GM18526 (cell line): ENCODE measurements around the gene ANKIB1.

ENCODE experiments used
- POLR2A ChIP-seq: IDR thresholded peaks from 3 replicates; pipeline ENCODE4 v1.6.1; 2011; ENCODE audit not compliant: insufficient read length; ENCODE audit errors: extremely low read depth

The ANKIB1 gene

GRCh38 chr7:92245487-92246359, at the start of gene ANKIB1, which contains the start of gene KRIT1:
Gene ANKIB1, plus strand, starts transcription at chr7:92245974. Its CDS starts 49,005 bp downstream, at chr7:92294979.
Gene KRIT1, minus strand, starts transcription at chr7:92245914. Its CDS starts 3,779 bp downstream, at chr7:92242135.
- TF ChIP-seq POLR2A, result peak; percentile 79

GRCh38 chr7:92200791-92201190, 45.0 kb upstream of the ANKIB1 start:
- TF ChIP-seq POLR2A, result no peak

GRCh38 chr7:92205987-92206386, 39.8 kb upstream of the ANKIB1 start:
- no peak for TF ChIP-seq POLR2A

- TF ChIP-seq POLR2A, result no peak
Observed at GRCh38 chr7:92206672-92207071, 39.1 kb upstream of the ANKIB1 start.

GRCh38 chr7:92221766-92222165, 24.0 kb upstream of the ANKIB1 start:
- no peak for TF ChIP-seq POLR2A

- TF ChIP-seq POLR2A, result no peak
Observed at GRCh38 chr7:92226981-92227380, 18.8 kb upstream of the ANKIB1 start.

GRCh38 chr7:92228100-92228499, 17.7 kb upstream of the ANKIB1 start:
- TF ChIP-seq POLR2A, result no peak

GRCh38 chr7:92228742-92229141, 17.0 kb upstream of the ANKIB1 start:
- TF ChIP-seq POLR2A, result no peak

GRCh38 chr7:92230547-92230946, 15.2 kb upstream of the ANKIB1 start:
- TF ChIP-seq POLR2A, result no peak

GRCh38 chr7:92242972-92243371, 2.8 kb upstream of the ANKIB1 start:
- no peak for TF ChIP-seq POLR2A

- TF ChIP-seq POLR2A, result no peak
Observed at GRCh38 chr7:92244808-92245486, 827 bp upstream of the ANKIB1 start.

GRCh38 chr7:92246360-92247101, 757 bp downstream of the ANKIB1 start:
- TF ChIP-seq POLR2A, result no peak

- no peak for TF ChIP-seq POLR2A
Observed at GRCh38 chr7:92250603-92251002, 4.8 kb downstream of the ANKIB1 start.

GRCh38 chr7:92251181-92251580, 5.4 kb downstream of the ANKIB1 start:
- TF ChIP-seq POLR2A, result no peak

GRCh38 chr7:92253251-92253650, 7.5 kb downstream of the ANKIB1 start:
- TF ChIP-seq POLR2A, result no peak
